Ishikawa (cell line): Measurements from ENCODE around the gene XRCC3.

Experiments
- CEBPB ChIP-seq: IDR thresholded peaks from 2 replicates; pipeline ENCODE4 v1.6.1; 2012
- CREB1 ChIP-seq: IDR thresholded peaks from 2 replicates; pipeline ENCODE4 v1.6.1; 2012; ENCODE audit warnings: low read depth
- EGR1 ChIP-seq: IDR thresholded peaks from 2 replicates; pipeline ENCODE4 v1.6.1; 2012
- EP300 ChIP-seq: IDR thresholded peaks from 2 replicates; pipeline ENCODE4 v1.6.1; 2012; ENCODE audit warnings: borderline replicate concordance
- FOXM1 ChIP-seq: IDR thresholded peaks from 2 replicates; pipeline ENCODE4 v1.6.1; 2012; ENCODE audit warnings: low read depth, borderline replicate concordance
- MAX ChIP-seq: IDR thresholded peaks from 2 replicates; pipeline ENCODE4 v1.6.1; 2012
- NFIC ChIP-seq: IDR thresholded peaks from 2 replicates; pipeline ENCODE4 v1.6.1; 2012
- RAD21 ChIP-seq: IDR thresholded peaks from 2 replicates; pipeline ENCODE4 v1.6.1; 2012; ENCODE audit warnings: low read depth
- REST ChIP-seq: IDR thresholded peaks from 2 replicates; pipeline ENCODE4 v1.6.1; 2012; ENCODE audit warnings: low read depth, mild to moderate bottlenecking
- TAF1 ChIP-seq: IDR thresholded peaks from 2 replicates; pipeline ENCODE4 v1.6.1; 2012; ENCODE audit warnings: low read depth, mild to moderate bottlenecking
- TCF12 ChIP-seq: IDR thresholded peaks from 2 replicates; pipeline ENCODE4 v1.6.1; 2012; ENCODE audit warnings: low read depth
- TEAD4 ChIP-seq: IDR thresholded peaks from 2 replicates; pipeline ENCODE4 v1.6.1; 2012
- USF1 ChIP-seq: IDR thresholded peaks from 2 replicates; pipeline ENCODE4 v1.6.1; 2012
- YY1 ChIP-seq: IDR thresholded peaks from 2 replicates; pipeline ENCODE4 v1.6.1; 2012; ENCODE audit warnings: low read depth
- ZBTB7A ChIP-seq: IDR thresholded peaks from 2 replicates; pipeline ENCODE4 v1.6.1; 2012; ENCODE audit warnings: low read depth

The XRCC3 gene

GRCh38 chr14:103732868-103733620, 17.8 kb upstream of the XRCC3 start:
- TF ChIP-seq RAD21 (no peak), FOXM1 (no peak), ZBTB7A (no peak), NFIC (no peak), REST (no peak), YY1 (no peak), TAF1 (no peak), CREB1 (no peak), TCF12 (no peak), MAX (no peak), TEAD4 (no peak), CEBPB (no peak), EP300 (no peak), EGR1 (no peak), USF1 (no peak)

GRCh38 chr14:103731916-103732867, 16.9 kb upstream of the XRCC3 start:
- TF ChIP-seq TCF12 = no peak
- TF ChIP-seq NFIC = no peak
- TF ChIP-seq TEAD4 = no peak
- TF ChIP-seq EGR1 = no peak
- TF ChIP-seq MAX = no peak
- TF ChIP-seq EP300 = no peak
- no peak for TF ChIP-seq CREB1
- no peak for TF ChIP-seq CEBPB
- TF ChIP-seq YY1 = no peak
- TF ChIP-seq FOXM1 = no peak
- no peak for TF ChIP-seq USF1

- TF ChIP-seq RAD21 (no peak), TAF1 (no peak), REST (no peak), ZBTB7A (no peak), FOXM1 (no peak), TEAD4 (no peak), YY1 (no peak), CREB1 (no peak), MAX (no peak), USF1 (no peak), CEBPB (no peak), EGR1 (no peak), EP300 (no peak), TCF12 (no peak)
Measured at GRCh38 chr14:103731481-103731880, 16.2 kb upstream of the XRCC3 start.

GRCh38 chr14:103730490-103731035, 15.3 kb upstream of the XRCC3 start:
- no peak for TF ChIP-seq FOXM1
- no peak for TF ChIP-seq NFIC
- TF ChIP-seq CREB1 = no peak
- TF ChIP-seq MAX = no peak
